Dermis microvascular lymphatic vessel endothelial cell (primary cell): ENCODE data around the gene TOR4A. TPM values are rescaled to one million over a fixed set of nuclear protein-coding genes. Genes with fewer than 3 reads are reported as not detected.

Experiments used
- DNase-seq, 2 donors: peaks; one replicate each; pipeline versions ENCODE4 v3.0.0 to v3.0.0-alpha.2; 2010; ENCODE audit warnings: low read depth in 2 of 2
- total RNA-seq: library from RNA; depleted of rRNA; stranded (reverse); fragments of >200 nt; gene quantifications from 2 replicates; pipeline ENCODE4 v1.2.1, GENCODE V29; 2014

The TOR4A gene
- total RNA-seq, 1 donor from 2014 or later: 23.5 TPM

DNA sequence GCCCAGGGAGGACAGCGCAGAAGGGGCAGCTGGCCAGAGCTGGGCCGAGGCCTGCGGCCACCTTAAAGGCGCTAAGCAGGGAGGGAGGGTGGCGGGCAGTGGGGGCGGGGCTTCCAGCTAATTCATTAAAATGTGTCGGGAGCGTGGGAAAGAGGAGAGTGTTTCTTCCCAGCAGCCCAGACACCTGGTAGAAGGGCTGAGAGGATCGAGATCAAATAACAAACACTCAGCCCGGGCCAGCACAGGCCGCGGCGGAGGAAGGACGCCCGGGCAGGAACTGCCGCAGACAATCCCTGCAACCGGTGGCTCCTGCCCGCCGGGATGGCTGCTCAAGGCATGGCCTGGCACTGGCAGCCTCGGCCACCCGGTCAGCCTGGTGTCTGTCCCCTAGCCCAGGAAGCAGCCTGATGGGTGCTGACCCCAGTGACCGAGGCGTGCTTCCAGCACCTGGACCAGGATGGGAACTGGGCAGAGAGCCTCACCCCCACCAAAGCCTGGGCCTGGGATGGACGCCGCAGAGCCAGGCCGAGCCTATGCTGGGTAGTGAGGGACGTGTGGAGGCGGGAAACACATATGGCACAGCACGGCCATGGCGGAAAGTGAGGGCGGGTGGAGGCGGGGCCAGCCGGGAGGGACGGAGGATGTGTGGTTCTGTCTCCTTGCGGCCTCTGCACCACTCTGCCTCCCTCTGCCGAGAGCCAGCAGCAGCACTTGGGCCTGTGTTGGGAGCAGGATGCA, 27.7 kb downstream of the TOR4A start:
- DNase-seq: peak in 1 of 2 donors; percentile 97

- no peak for DNase-seq
These were observed 28.2 kb downstream of the TOR4A start for GRCh38 chr9:137305798-137306065.

- peak in 1 of 2 donors; percentile 76 for DNase-seq
These were observed 28.7 kb downstream of the TOR4A start for GRCh38 chr9:137306066-137306849.

DNA sequence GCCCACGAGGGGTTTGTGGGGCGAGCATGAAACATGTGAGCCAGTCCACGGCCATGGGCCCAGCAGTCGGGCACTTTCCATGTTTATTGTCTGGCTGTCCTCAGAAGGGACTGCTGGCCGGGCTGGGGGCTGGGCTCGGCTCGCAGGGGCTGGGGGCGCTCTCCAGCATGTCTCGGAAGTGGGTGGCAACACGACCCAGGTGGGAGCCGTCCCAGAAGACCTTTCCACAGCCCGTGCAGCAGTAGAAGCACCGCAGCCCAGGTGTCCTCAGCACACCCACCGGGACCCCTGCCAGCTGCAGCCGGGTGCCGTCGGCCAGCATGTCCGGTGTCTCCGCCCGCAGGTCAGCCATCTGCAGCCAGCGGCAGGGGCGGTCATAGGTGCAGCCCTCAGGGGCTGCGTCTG, 29.3 kb downstream of the TOR4A start:
- DNase-seq: peak in 1 of 2 donors; percentile 86

GRCh38 chr9:137307255-137308056, 29.9 kb downstream of the TOR4A start:
- DNase-seq: no peak

GRCh38 chr9:137308057-137308619, 30.6 kb downstream of the TOR4A start:
- DNase-seq: no peak

- no peak for DNase-seq
These were observed 32.1 kb downstream of the TOR4A start for GRCh38 chr9:137309368-137310188.

GRCh38 chr9:137310189-137311052, 32.9 kb downstream of the TOR4A start:
- no peak for DNase-seq

DNA sequence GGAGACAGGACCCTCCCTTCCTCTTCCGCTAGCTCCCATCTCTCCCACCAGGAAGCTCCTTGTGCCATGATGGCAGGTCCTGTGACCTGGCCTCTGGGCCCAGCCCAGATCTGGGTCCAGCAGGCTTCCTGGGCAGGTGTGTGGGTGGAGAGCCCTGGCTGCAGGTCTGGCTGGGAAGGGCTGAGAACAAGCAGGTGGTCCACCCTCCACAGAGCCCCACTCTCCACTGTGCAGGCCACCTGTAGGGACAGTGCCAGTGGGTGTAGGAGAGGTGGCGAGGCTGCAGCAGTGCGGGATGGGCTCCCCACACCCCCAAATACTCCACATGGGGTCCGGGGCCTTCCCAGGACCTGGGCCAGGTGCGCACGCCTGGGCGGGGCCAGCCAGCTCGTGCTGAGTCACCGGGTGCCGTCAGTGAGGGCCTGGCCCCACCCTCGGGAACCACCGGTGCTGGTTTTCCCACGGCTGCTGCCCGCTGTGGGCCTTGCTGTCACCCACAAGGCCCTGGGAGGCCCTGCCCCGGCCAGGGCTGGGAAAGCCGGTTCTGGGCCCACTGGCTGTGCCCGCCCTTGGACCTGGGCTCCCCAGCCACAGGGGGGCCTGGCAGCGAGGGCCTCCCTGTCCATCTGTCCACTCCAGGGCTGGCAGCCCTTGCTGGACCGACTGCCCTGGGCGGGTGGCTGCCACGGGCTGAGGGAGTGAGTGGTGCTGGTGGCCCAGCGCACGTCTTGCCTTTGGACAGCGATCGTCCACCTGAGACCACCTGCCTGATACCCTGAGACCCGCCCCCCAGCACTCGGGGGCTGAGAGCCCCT, 33.9 kb downstream of the TOR4A start:
- DNase-seq: peak in 1 of 2 donors; percentile 84

DNA sequence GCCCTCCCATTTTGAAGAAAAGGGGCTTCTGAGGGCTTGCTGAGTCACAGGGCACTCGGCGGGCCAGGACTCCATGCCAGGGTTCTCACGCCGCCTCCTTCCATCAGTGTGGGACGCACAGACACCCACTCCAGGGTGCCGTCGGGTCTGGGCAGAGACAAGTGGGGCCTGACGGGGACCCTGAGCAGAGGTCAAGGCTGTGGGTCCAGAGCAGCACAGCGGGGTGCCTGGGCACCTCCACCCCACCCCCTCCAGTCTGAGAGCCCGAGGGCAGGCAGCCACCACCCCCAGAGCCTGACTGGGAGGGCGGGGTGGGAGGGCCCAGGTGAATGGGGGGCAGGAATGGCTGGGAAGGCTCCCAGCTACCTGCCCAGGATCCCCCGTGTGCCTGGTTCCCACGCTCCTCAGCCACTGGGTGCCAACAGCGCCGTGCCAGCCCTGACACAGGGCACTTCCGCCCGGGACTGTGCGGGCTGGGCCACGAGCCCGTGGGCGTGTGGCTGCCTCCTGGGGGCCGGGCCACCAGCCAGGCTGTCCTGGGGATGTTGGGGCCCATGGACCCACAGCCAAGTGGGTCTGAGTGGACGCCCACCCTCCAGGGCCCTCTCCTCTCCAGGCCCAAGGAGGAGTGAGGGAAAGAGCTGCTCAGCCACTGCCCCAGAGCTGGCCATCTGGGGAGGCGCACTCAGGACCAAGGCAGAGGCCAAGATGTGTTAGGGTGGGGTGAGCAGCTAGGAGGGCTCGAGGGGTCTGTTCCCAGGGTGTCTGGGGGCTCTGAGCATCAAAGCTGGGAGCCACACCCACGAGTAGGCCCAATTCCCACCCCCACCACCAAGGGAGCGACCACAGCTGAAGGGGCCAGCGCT, 34.7 kb downstream of the TOR4A start:
- no peak for DNase-seq

- no peak for DNase-seq
These were observed 35.4 kb downstream of the TOR4A start for GRCh38 chr9:137312852-137313325.

DNA sequence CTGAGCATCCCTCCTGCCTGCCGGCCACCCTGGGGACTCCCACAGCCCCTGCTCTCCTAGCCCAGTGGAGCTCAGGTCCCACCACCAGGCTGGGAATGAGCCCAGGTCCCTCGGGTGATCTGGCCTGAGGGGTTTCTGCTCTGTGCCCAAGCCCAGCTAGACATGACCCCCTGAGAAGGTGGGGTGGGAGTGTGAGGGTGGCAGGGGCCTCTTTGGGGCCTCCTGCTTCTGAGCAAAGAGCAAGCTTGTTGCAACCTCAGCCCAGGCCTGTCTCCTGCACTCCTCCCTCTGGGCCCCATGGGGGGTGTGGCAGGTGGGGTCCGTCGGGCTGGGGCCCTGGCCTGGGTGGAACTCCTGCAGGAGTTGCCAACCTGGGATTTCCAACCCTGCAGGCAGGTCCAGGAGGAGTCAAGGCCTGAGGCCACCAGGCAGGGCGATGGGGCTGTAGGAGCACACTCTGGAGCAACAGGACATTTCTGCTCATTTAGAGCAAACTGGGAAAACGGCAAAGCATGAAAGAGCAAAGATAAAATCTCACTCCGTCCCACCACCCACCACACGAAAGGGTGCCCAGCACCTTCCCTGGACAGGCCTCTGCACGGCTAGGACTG, 35.9 kb downstream of the TOR4A start:
- no peak for DNase-seq

DNA sequence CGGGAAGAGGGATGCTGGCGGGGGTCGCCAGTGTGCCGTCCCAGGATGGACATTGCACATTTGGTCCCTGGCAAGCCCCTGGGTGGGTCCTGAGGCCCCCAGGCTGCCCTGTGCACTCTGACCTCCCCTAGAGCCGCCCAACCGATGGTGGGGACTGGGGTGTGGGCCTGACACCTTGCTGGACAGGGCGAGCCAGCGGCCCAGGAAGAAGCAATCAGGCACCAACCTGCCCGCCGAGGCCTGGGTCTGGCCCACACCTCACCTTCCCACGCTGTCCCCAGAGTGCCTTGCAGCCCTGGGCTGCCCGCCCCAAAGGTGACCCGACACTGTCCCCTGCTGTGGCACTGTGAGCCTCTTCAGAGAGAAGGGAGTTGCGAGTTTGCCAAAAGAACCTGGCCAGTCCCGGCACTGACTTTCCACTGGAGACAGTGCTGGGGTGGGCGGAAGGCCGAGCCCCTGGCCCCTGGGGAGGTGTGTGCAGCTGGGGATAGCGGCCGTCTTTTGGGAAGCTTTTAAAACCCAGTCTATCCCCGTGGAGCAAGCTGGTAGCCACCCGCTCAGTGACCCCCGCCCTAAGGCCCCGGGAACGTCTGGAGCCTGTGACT, 36.5 kb downstream of the TOR4A start:
- DNase-seq: no peak

DNA sequence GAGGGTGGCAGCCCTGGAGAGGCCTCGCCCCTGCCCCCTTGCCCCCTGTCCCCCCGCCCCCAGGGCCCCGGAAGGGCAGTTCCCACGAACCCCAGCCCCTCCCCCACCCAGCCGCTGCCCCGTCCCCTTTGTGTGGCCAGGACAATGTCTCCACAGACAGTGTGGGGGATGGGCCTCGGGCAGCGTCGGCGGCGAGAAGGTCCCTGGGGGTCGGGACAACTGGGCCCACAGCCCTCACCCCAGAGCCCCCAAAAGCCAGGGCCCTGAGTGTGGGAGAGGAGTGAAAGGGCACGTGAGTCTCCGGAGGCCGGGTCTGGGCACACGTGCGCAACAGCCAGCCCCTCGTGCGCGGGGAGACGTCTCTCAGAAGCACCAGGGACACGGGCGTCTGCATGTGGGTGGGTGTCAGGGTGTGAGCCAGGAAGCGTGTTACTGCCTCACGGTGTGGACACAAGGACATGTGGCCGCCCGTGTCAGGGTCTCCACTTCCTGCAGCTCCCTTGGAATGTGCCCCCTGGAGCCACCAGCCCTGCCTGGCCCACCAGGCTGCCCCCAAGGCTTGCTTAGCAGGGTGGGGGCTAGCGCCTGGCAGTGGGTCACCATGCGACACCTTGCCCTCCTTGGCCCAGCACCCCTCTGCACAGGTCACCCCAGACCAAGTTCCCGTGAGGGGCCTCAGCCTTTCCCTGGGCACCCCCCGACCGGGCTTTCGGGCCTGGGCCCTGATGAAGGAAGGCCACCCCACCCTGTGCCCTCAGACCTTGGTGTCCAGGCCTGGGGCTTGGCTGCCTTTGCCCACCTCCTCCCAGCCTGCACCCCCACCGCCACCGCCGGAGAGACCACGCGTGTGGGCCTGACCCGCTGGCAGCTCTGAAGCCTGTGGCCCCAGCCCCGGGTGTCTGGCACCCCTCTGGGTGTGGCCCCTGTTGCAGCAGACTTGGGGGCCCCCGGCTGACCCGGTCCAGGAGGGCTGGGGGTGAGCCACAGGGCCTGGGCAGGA, 37.3 kb downstream of the TOR4A start:
- no peak for DNase-seq

DNA sequence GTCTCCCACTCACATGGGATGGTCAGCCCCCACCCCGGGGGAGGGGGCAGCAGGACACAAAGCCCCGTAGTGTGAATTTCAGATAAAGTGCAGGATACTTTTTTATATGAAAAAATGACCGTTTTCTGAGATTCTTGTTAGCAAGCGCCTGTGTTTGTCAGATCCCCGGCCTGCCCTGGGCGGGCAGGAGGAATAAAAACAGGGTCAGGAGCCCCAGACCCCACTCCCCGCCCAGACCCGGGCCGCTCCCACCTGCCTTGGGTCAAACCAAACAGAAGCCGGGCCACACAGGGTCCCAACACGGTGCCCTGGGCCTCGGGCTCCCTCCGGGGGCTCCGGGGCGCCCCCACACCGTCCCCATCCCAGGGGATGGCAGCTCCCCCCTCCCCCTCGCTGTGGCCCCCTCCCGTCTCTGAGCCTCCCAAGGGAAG, 38.1 kb downstream of the TOR4A start:
- no peak for DNase-seq
